Thymus (tissue), 11 donors: ENCODE results near the gene LINS1. TPM values are rescaled to one million over a fixed set of nuclear protein-coding genes. Genes with fewer than 3 reads are reported as not detected.
A peak's percentile ranks its signal among the peaks of the same experiment; 100 is the strongest.

Experiments used
- DNase-seq, 9 donors: peaks; one replicate each; pipeline ENCODE4 v3.0.0-alpha.2; 2013; ENCODE audit warnings: low spot score in 9 of 9, low read depth in 6 of 9, missing footprints in 1 of 9
- H3K27ac ChIP-seq, 2 donors: one replicate each; pipeline ENCODE4 v1.5.1; 2013; ENCODE audit warnings: control low read depth in 1 of 2, low read depth in 1 of 2, low read length in 1 of 2, mild to moderate bottlenecking in 1 of 2, moderate library complexity in 1 of 2
- H3K27me3 ChIP-seq, 2 donors: one replicate each; pipeline ENCODE4 v1.5.1; 2013; ENCODE audit warnings: low read length in 1 of 2; ENCODE audit not compliant: control insufficient read depth in 2 of 2, insufficient read depth in 1 of 2
- H3K36me3 ChIP-seq, 2 donors: one replicate each; pipeline ENCODE4 v1.5.1; 2013; ENCODE audit warnings: low read length in 1 of 2, mild to moderate bottlenecking in 1 of 2, moderate library complexity in 1 of 2; ENCODE audit not compliant: control insufficient read depth in 2 of 2, insufficient read depth in 2 of 2
- H3K4me1 ChIP-seq, 2 donors: one replicate each; pipeline ENCODE4 v1.5.1; 2013; ENCODE audit warnings: low read length in 2 of 2; ENCODE audit not compliant: control insufficient read depth in 2 of 2, insufficient read depth in 2 of 2
- H3K4me3 ChIP-seq, 2 donors: one replicate each; pipeline ENCODE4 v1.5.1; 2013; ENCODE audit warnings: low read length in 2 of 2, control low read depth in 1 of 2, mild to moderate bottlenecking in 1 of 2
- H3K9me3 ChIP-seq, 2 donors: one replicate each; pipeline ENCODE4 v1.5.1; 2013; ENCODE audit warnings: low read length in 1 of 2, mild to moderate bottlenecking in 1 of 2; ENCODE audit not compliant: control insufficient read depth in 2 of 2, insufficient read depth in 1 of 2
- WGBS: extraction: QIAGEN DNeasy Blood & Tissue Kit; methylation state at CpG from one replicate; pipeline ENCODE4 v1.1.7; 2013; 5-methylcytosine and 5-hydroxymethylcytosine counted together
- polyA plus RNA-seq: library from polyadenylated mRNA; stranded (reverse); fragments of 200-250 nt; gene quantifications from one replicate; pipeline ENCODE4 v1.2.3, GENCODE V29; 2013
- total RNA-seq: library from RNA; stranded (reverse); fragments of 120-200 nt; gene quantifications from one replicate; pipeline ENCODE4 v1.2.4, GENCODE V29; 2013
- donor health status: healthy.

Gene LINS1
- total and polyA plus RNA-seq, 2 donors: 19.1 to 29.9 TPM

DNA sequence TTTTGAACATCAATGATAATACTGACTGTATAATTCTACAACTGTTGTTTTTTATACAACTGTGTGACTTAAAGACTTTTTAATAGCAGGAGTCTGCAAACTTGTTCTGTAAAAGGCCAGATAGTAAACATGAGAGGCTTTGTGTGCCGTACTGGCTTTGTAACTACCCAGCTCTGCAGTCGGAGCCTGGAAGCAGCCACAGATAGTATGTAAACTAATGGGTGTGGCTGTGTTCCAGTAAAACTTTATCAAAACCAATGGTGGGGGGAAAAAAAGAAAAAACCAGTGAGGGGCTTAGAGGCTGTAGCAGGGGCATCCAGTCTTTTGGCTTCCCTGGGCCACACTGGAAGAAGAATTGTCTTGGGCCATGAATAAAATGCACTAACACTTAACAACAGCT, 12.4 kb upstream of the LINS1 start:
- H3K36me3 ChIP-seq: peaks cover 29 to 37% of the 10 kb centered on the region in 2 donors
- DNase-seq: no peak
- no peaks in the 10 kb centered on the region for H3K4me1 ChIP-seq
- H3K4me3 ChIP-seq: no peak overlapping the region
- 97% methylated on average over 2 of the region's 2 CpGs for WGBS
- H3K27ac ChIP-seq: no peak overlapping the region
- H3K9me3 ChIP-seq: no peaks in the 10 kb centered on the region
- H3K27me3 ChIP-seq: no peaks in the 10 kb centered on the region

DNA sequence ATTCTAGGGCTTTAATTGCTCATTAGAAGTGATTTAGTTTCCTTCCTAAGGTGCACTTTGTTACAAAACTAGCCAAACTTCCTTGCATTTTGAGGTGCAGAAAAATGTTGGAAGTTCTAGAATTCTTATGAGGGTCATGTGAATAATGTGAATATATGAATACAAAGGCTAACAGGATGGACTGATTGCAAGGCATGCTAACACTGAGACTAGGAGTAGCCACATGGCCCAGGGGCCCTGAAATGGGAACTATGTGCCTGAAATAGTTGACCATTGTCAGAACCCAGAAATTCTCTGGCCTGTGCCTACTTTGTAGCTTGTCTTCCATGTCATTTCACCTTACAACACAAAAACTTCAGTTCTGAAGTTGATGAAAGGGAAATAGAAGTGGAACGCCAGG, 11.2 kb upstream of the LINS1 start:
- Histone ChIP-seq H3K27ac (no peak overlapping the region), H3K4me1 (no peaks in the 10 kb centered on the region), H3K9me3 (no peaks in the 10 kb centered on the region), H3K27me3 (no peaks in the 10 kb centered on the region), H3K36me3 (peaks cover 33 to 43% of the 10 kb centered on the region in 2 donors), H3K4me3 (no peak overlapping the region)
- no peak for DNase-seq
- 98% methylated on average over 1 of the region's 1 CpG for WGBS

- Histone ChIP-seq H3K36me3 (peaks cover 38 to 45% of the 10 kb centered on the region in 2 donors), H3K27me3 (no peaks in the 10 kb centered on the region), H3K27ac (no peak overlapping the region), H3K4me3 (no peak overlapping the region), H3K9me3 (no peaks in the 10 kb centered on the region), H3K4me1 (no peaks in the 10 kb centered on the region)
- DNase-seq: no peak
- 97% methylated on average over 2 of the region's 2 CpGs for WGBS
Measured at GRCh38 chr15:100612539-100612938, 10.6 kb upstream of the LINS1 start.

GRCh38 chr15:100602823-100603393, 924 bp upstream of the LINS1 start:
- H3K27ac ChIP-seq: peak overlapping the region; percentile 77 to 85
- no peaks in the 10 kb centered on the region for H3K27me3 ChIP-seq
- H3K36me3 ChIP-seq: peaks cover 4% of the 10 kb centered on the region in 2 donors
- peak overlapping the region; percentile 82 to 89 for H3K4me3 ChIP-seq
- WGBS: 1% methylated on average over 16 of the region's 16 CpGs
- DNase-seq: peak in 6 of 9 donors; percentile 13 to 62 (median 40)
- H3K4me1 ChIP-seq: peaks cover 12 to 20% of the 10 kb centered on the region in 2 donors
- H3K9me3 ChIP-seq: no peaks in the 10 kb centered on the region

GRCh38 chr15:100601617-100602063, 344 bp downstream of the LINS1 start:
- Histone ChIP-seq H3K9me3 (no peaks in the 10 kb centered on the region), H3K36me3 (peaks cover 0 to 2% of the 10 kb centered on the region in 2 donors), H3K27ac (peak overlapping the region; percentile 68 to 75), H3K4me1 (peaks cover 18 to 29% of the 10 kb centered on the region in 2 donors), H3K4me3 (peak overlapping the region; percentile 78 to 92), H3K27me3 (no peaks in the 10 kb centered on the region)
- WGBS: under 1% methylated on average over 21 of the region's 21 CpGs
- no peak for DNase-seq

DNA sequence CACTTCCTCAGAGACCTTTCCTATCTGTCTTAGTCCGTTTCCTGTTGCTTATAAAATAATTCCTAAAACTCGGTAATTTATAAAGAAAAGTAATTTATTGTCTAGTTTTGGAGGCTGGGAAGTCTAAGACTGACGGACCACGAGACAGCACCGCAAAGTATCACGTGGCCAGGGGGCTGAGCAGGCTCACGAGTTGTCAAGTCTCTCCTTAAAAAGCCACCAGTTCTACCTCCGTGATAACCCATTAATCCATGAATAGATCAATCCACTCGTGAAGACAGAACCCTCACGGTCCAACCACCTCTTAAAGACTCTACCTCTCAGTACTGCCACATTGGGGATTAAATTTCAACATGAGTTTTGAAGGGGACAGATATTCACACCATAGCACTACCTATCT, 821 bp downstream of the LINS1 start:
- Histone ChIP-seq H3K4me1 (peaks cover 21 to 32% of the 10 kb centered on the region in 2 donors), H3K4me3 (peak overlapping the region; percentile 78 to 92), H3K36me3 (peaks cover 0 to 2% of the 10 kb centered on the region in 2 donors), H3K9me3 (no peaks in the 10 kb centered on the region), H3K27me3 (no peaks in the 10 kb centered on the region), H3K27ac (peak overlapping the region; percentile 68 to 75)
- under 1% methylated on average over 10 of the region's 10 CpGs for WGBS
- DNase-seq: peak in 3 of 9 donors; percentile 2 to 38 (median 17)

GRCh38 chr15:100598655-100599054, 3.3 kb downstream of the LINS1 start:
- WGBS: 100% methylated on average over 1 of the region's 1 CpG
- Histone ChIP-seq H3K27ac (no peak overlapping the region), H3K4me3 (no peak overlapping the region), H3K9me3 (no peaks in the 10 kb centered on the region), H3K27me3 (no peaks in the 10 kb centered on the region), H3K36me3 (no peaks in the 10 kb centered on the region), H3K4me1 (peaks cover 23 to 38% of the 10 kb centered on the region in 2 donors)
- DNase-seq: no peak

- 91% methylated on average over 3 of the region's 3 CpGs for WGBS
- peak overlapping the region; percentile 37 to 63 for H3K27ac ChIP-seq
- DNase-seq: no peak
Measured at GRCh38 chr15:100597862-100598261, 4.1 kb downstream of the LINS1 start.

DNA sequence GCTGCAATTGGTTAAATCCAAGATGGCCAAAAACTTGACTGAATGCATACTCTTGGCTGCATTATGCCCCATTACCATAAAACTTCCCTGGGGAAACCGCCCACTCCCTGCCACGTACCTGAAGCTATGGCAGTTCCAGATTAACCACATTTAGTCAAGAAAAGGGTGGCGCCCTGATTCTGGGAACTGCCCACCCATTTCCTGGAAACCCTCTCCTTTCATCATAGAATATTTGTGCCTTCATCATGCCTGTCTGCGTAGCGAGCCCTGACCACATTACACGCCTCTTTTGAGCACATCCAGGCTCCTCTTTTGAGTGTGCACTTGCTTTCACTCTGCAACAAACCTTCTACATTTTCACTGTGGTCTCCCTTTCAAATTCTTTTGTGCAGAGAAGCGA, 5.2 kb downstream of the LINS1 start:
- Histone ChIP-seq H3K36me3 (no peaks in the 10 kb centered on the region), H3K27ac (peak overlapping the region; percentile 63 to 75), H3K4me1 (peaks cover 18 to 38% of the 10 kb centered on the region in 2 donors), H3K9me3 (no peaks in the 10 kb centered on the region), H3K4me3 (peak overlapping the region in 1 of 2 donors; percentile 23), H3K27me3 (no peaks in the 10 kb centered on the region)
- 3% methylated on average over 7 of the region's 7 CpGs for WGBS
- DNase-seq: peak; percentile 30 to 89 (median 71)

More at GRCh38 chr15:100597862-100598261, 4.1 kb downstream of the LINS1 start:
- no peaks in the 10 kb centered on the region for H3K27me3 ChIP-seq
- no peaks in the 10 kb centered on the region for H3K9me3 ChIP-seq
- H3K4me1 ChIP-seq: peaks cover 18 to 38% of the 10 kb centered on the region in 2 donors
- no peak overlapping the region for H3K4me3 ChIP-seq
- H3K36me3 ChIP-seq: no peaks in the 10 kb centered on the region
